IPS-20b (cell line): ENCODE results near the gene C1orf87.

Experiments used
- H3K27ac ChIP-seq: one replicate; pipeline ENCODE4 v1.5.1; 2013; ENCODE audit warnings: low read length
- H3K27me3 ChIP-seq: 2 replicates; pipeline ENCODE4 v1.6.1; 2013; ENCODE audit warnings: mild to moderate bottlenecking, low read length, inconsistent platforms; ENCODE audit not compliant: insufficient read depth
- H3K36me3 ChIP-seq: 2 replicates; pipeline ENCODE4 v1.6.1; 2013; ENCODE audit warnings: low read depth, mild to moderate bottlenecking, inconsistent platforms, low read length, moderate library complexity; ENCODE audit not compliant: insufficient read depth
- H3K4me1 ChIP-seq: 2 replicates; pipeline ENCODE4 v1.6.1; 2013; ENCODE audit warnings: mild to moderate bottlenecking, control low read depth, inconsistent platforms, low read length, moderate library complexity; ENCODE audit not compliant: insufficient read depth
- H3K4me3 ChIP-seq: 2 replicates; pipeline ENCODE4 v1.5.1; 2013; ENCODE audit warnings: mild to moderate bottlenecking, low read length, inconsistent platforms
- H3K9ac ChIP-seq: 2 replicates; pipeline ENCODE4 v1.6.1; 2013; ENCODE audit warnings: low read depth, mild to moderate bottlenecking, inconsistent platforms, low read length, moderate library complexity
- H3K9me3 ChIP-seq: 2 replicates; pipeline ENCODE4 v1.6.1; 2013; ENCODE audit warnings: mild to moderate bottlenecking, low read depth, low read length, inconsistent platforms; ENCODE audit not compliant: insufficient read depth

The C1orf87 gene

GRCh38 chr1:60091195-60091715 lies 17.7 kb upstream of the C1orf87 start:
- Histone ChIP-seq H3K9ac (no peak overlapping the region), H3K4me1 (no peaks in the 10 kb centered on the region), H3K36me3 (no peaks in the 10 kb centered on the region), H3K27ac (no peak overlapping the region), H3K9me3 (no peaks in the 10 kb centered on the region), H3K4me3 (no peak overlapping the region), H3K27me3 (no peaks in the 10 kb centered on the region)

GRCh38 chr1:60090655-60091054 lies 17.1 kb upstream of the C1orf87 start:
- Histone ChIP-seq H3K27me3 (no peaks in the 10 kb centered on the region), H3K9me3 (no peaks in the 10 kb centered on the region), H3K27ac (no peak overlapping the region), H3K9ac (no peak overlapping the region), H3K4me3 (no peak overlapping the region), H3K36me3 (no peaks in the 10 kb centered on the region), H3K4me1 (no peaks in the 10 kb centered on the region)

- no peaks in the 10 kb centered on the region for H3K36me3 ChIP-seq
- H3K27me3 ChIP-seq = no peaks in the 10 kb centered on the region
- H3K27ac ChIP-seq = no peak overlapping the region
- no peaks in the 10 kb centered on the region for H3K4me1 ChIP-seq
- H3K9me3 ChIP-seq = no peaks in the 10 kb centered on the region
- H3K4me3 ChIP-seq = no peak overlapping the region
- no peak overlapping the region for H3K9ac ChIP-seq
These were observed 15.1 kb upstream of the C1orf87 start for GRCh38 chr1:60088620-60089155.

- Histone ChIP-seq H3K36me3 (no peaks in the 10 kb centered on the region), H3K27ac (no peak overlapping the region), H3K4me1 (no peaks in the 10 kb centered on the region), H3K9me3 (no peaks in the 10 kb centered on the region), H3K9ac (no peak overlapping the region), H3K4me3 (no peak overlapping the region), H3K27me3 (no peaks in the 10 kb centered on the region)
These were observed 14.1 kb upstream of the C1orf87 start for GRCh38 chr1:60087681-60088080.

GRCh38 chr1:60078182-60078581 lies 4.6 kb upstream of the C1orf87 start:
- Histone ChIP-seq H3K4me1 (no peaks in the 10 kb centered on the region), H3K4me3 (no peak overlapping the region), H3K36me3 (no peaks in the 10 kb centered on the region), H3K27ac (no peak overlapping the region), H3K9ac (no peak overlapping the region), H3K9me3 (no peaks in the 10 kb centered on the region), H3K27me3 (peaks cover 2% of the 10 kb centered on the region; the same call in 1 of the 2 replicates)

GRCh38 chr1:60071296-60071695 lies 2.3 kb downstream of the C1orf87 start:
- Histone ChIP-seq H3K27ac (no peak overlapping the region), H3K4me3 (no peak overlapping the region), H3K9ac (no peak overlapping the region), H3K4me1 (no peaks in the 10 kb centered on the region), H3K36me3 (no peaks in the 10 kb centered on the region), H3K9me3 (no peaks in the 10 kb centered on the region), H3K27me3 (peaks cover 12% of the 10 kb centered on the region; the same call in 1 of the 2 replicates)

GRCh38 chr1:60069691-60070090 lies 3.9 kb downstream of the C1orf87 start:
- H3K4me3 ChIP-seq = no peak overlapping the region
- H3K27me3 ChIP-seq = peaks cover 12% of the 10 kb centered on the region; the same call in 1 of the 2 replicates
- no peak overlapping the region for H3K27ac ChIP-seq
- H3K36me3 ChIP-seq = no peaks in the 10 kb centered on the region
- no peak overlapping the region for H3K9ac ChIP-seq
- no peaks in the 10 kb centered on the region for H3K4me1 ChIP-seq
- no peaks in the 10 kb centered on the region for H3K9me3 ChIP-seq

- no peaks in the 10 kb centered on the region for H3K9me3 ChIP-seq
- H3K4me1 ChIP-seq = no peaks in the 10 kb centered on the region
- no peaks in the 10 kb centered on the region for H3K36me3 ChIP-seq
- no peak overlapping the region for H3K4me3 ChIP-seq
- H3K9ac ChIP-seq = no peak overlapping the region
- no peak overlapping the region for H3K27ac ChIP-seq
- H3K27me3 ChIP-seq = peaks cover 12% of the 10 kb centered on the region; the same call in 1 of the 2 replicates
These were observed 5.1 kb downstream of the C1orf87 start for GRCh38 chr1:60068393-60069045.

- Histone ChIP-seq H3K9ac (no peak overlapping the region), H3K4me1 (0 out of 2 replicates have a peak, but pooled peaks cover 2% of the 10 kb centered on the region), H3K27me3 (no peaks in the 10 kb centered on the region), H3K36me3 (no peaks in the 10 kb centered on the region), H3K4me3 (no peak overlapping the region), H3K9me3 (no peaks in the 10 kb centered on the region), H3K27ac (no peak overlapping the region)
These were observed 7.6 kb downstream of the C1orf87 start for GRCh38 chr1:60066001-60066400.

GRCh38 chr1:60065199-60065598 lies 8.4 kb downstream of the C1orf87 start:
- Histone ChIP-seq H3K9ac (no peak overlapping the region), H3K36me3 (no peaks in the 10 kb centered on the region), H3K9me3 (no peaks in the 10 kb centered on the region), H3K27me3 (no peaks in the 10 kb centered on the region), H3K27ac (no peak overlapping the region), H3K4me3 (no peak overlapping the region), H3K4me1 (0 out of 2 replicates have a peak, but pooled peaks cover 2% of the 10 kb centered on the region)

- H3K27me3 ChIP-seq = no peaks in the 10 kb centered on the region
- no peak overlapping the region for H3K9ac ChIP-seq
- no peak overlapping the region for H3K27ac ChIP-seq
- no peaks in the 10 kb centered on the region for H3K9me3 ChIP-seq
- 0 out of 2 replicates have a peak, but pooled peaks cover 2% of the 10 kb centered on the region for H3K4me1 ChIP-seq
- H3K4me3 ChIP-seq = no peak overlapping the region
- H3K36me3 ChIP-seq = no peaks in the 10 kb centered on the region
These were observed 10.0 kb downstream of the C1orf87 start for GRCh38 chr1:60063561-60063960.

GRCh38 chr1:60059468-60059867 lies 14.1 kb downstream of the C1orf87 start:
- Histone ChIP-seq H3K4me3 (no peak overlapping the region), H3K9ac (no peak overlapping the region), H3K36me3 (no peaks in the 10 kb centered on the region), H3K27me3 (no peaks in the 10 kb centered on the region), H3K27ac (no peak overlapping the region), H3K9me3 (no peaks in the 10 kb centered on the region), H3K4me1 (0 out of 2 replicates have a peak, but pooled peaks cover 2% of the 10 kb centered on the region)
